Smooth muscle cell (in vitro differentiated cells): ENCODE results near the gene CFAP46. TPM values are rescaled to one million over a fixed set of nuclear protein-coding genes. Genes with fewer than 3 reads are reported as not detected.
A peak's percentile ranks its signal among the peaks of the same experiment; 100 is the strongest.

Experiments used
- DNase-seq: peaks from one replicate; lab custom pipeline; 2025; ENCODE audit not compliant: unreplicated experiment; lab: John Stamatoyannopoulos, UW
- H2AFZ ChIP-seq: fragments of 200-600 bp; sonication (generic); 2 replicates; pipeline ENCODE4 v1.6.0; 2016; ENCODE audit warnings: antibody characterized with exemption, low read depth, mild to moderate bottlenecking
- H3F3A ChIP-seq: fragments of 200-600 bp; sonication (generic); 2 replicates; pipeline ENCODE4 v1.6.0; 2017; ENCODE audit warnings: antibody characterized with exemption, low read depth
- H3K27ac ChIP-seq: fragments of 200-600 bp; sonication (generic); 2 replicates; pipeline ENCODE4 v1.5.1; 2016; ENCODE audit warnings: low read depth, mild to moderate bottlenecking
- H3K27me3 ChIP-seq: fragments of 200-600 bp; sonication (generic); 2 replicates; pipeline ENCODE4 v1.6.1; 2016; ENCODE audit warnings: low read depth, mild to moderate bottlenecking
- H3K36me3 ChIP-seq: fragments of 200-600 bp; sonication (generic); 2 replicates; pipeline ENCODE4 v1.5.1; 2016; ENCODE audit warnings: low read depth
- H3K4me1 ChIP-seq: fragments of 200-600 bp; sonication (generic); 2 replicates; pipeline ENCODE4 v1.5.1; 2016; ENCODE audit warnings: low read depth
- H3K4me2 ChIP-seq: fragments of 200-600 bp; sonication (generic); 2 replicates; pipeline ENCODE4 v1.6.0; 2016; ENCODE audit warnings: mild to moderate bottlenecking
- H3K4me3 ChIP-seq: fragments of 200-600 bp; sonication (generic); 2 replicates; pipeline ENCODE4 v1.5.1; 2016; ENCODE audit warnings: mild to moderate bottlenecking
- H3K79me2 ChIP-seq: fragments of 200-600 bp; sonication (generic); 2 replicates; pipeline ENCODE4 v1.6.0; 2016; ENCODE audit warnings: low read depth, mild to moderate bottlenecking
- H3K9ac ChIP-seq: fragments of 200-600 bp; sonication (generic); 2 replicates; pipeline ENCODE4 v1.6.0; 2016; ENCODE audit warnings: low read depth
- H3K9me3 ChIP-seq: fragments of 200-600 bp; sonication (generic); replicated peaks from 2 replicates; pipeline ENCODE4 v1.5.1; 2016; ENCODE audit warnings: low read depth
- H4K20me1 ChIP-seq: fragments of 200-600 bp; sonication (generic); 2 replicates; pipeline ENCODE4 v1.6.0; 2016; ENCODE audit warnings: low read depth
- WGBS: methylation state at CpG from one replicate; pipeline ENCODE4 v1.1.7; 2016; ENCODE audit warnings: low lambda C conversion rate; 5-methylcytosine and 5-hydroxymethylcytosine counted together
- polyA plus RNA-seq: library from polyadenylated mRNA; unstranded; fragments of >200 nt; fragmentation: Nextera tagmentation; extraction: Ambion mirVana; gene quantifications from 2 replicates; pipeline ENCODE4 v1.2.1, GENCODE V29; 2016
- total RNA-seq: library from RNA; depleted of rRNA; stranded (reverse); fragments of >200 nt; gene quantifications from 2 replicates; pipeline ENCODE4 v1.2.3, GENCODE V29; 2014
- TF ChIP-seq, protein P1 (sequence below): fragments of 200-600 bp; sonication (generic); IDR thresholded peaks from 2 replicates; pipeline ENCODE4 v1.5.1; 2017; ENCODE audit warnings: borderline replicate concordance, mild to moderate bottlenecking, antibody characterized with exemption; ENCODE audit not compliant: insufficient read depth, poor library complexity, severe bottlenecking

Gene CFAP46
- total and polyA plus RNA-seq, 2 experiments from 2014 or later, result 1.1 to 2.0 TPM

DNA sequence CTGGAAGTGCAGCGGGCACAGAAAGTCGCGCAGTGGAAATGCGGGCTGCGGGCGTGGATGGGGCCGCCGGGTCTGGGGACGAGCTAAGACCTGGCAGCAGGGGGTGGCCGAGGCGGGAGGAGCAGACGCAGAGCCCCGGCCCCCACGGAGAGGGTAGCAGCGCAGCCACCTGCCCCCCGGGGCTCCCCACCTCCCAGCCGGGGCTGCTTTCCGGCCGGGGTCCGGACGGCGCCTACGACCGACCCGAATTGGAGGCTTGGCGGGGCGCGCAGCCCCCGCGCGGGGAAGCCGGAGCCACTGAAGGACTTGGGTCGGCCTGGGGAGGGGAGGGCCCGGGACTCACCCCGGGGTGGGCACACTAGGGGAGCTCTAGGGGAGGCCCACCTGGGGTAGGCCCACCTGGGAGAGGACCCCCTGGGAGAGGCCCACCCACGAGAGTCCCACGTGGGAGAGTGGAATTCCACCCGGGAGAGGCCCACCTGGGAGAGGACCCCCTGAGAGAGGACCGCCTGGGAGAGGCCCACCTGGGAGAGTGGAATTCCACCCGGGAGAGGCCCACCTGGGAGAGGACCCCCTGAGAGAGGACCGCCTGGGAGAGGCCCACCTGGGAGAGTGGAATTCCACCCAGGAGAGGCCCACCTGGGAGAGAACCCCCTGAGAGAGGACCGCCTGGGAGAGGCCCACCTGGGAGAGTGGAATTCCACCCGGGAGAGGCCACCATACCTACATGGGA is 854 bp upstream of the CFAP46 start:
- H3K79me2 ChIP-seq, result no peaks in the 10 kb centered on the region
- H4K20me1 ChIP-seq, result no peaks in the 10 kb centered on the region
- H3K27me3 ChIP-seq, result no peaks in the 10 kb centered on the region
- peak overlapping the region; percentile 97 for H3K4me2 ChIP-seq
- no peak overlapping the region for H3K9ac ChIP-seq
- H3K4me3 ChIP-seq, result peak overlapping the region; percentile 59
- no peak for DNase-seq
- no peaks in the 10 kb centered on the region for H3F3A ChIP-seq
- peak overlapping the region; percentile 82 for H2AFZ ChIP-seq
- no peaks in the 10 kb centered on the region for H3K9me3 ChIP-seq
- no peaks in the 10 kb centered on the region for H3K36me3 ChIP-seq
- no peak overlapping the region for H3K27ac ChIP-seq
- TF ChIP-seq, protein P1, sequence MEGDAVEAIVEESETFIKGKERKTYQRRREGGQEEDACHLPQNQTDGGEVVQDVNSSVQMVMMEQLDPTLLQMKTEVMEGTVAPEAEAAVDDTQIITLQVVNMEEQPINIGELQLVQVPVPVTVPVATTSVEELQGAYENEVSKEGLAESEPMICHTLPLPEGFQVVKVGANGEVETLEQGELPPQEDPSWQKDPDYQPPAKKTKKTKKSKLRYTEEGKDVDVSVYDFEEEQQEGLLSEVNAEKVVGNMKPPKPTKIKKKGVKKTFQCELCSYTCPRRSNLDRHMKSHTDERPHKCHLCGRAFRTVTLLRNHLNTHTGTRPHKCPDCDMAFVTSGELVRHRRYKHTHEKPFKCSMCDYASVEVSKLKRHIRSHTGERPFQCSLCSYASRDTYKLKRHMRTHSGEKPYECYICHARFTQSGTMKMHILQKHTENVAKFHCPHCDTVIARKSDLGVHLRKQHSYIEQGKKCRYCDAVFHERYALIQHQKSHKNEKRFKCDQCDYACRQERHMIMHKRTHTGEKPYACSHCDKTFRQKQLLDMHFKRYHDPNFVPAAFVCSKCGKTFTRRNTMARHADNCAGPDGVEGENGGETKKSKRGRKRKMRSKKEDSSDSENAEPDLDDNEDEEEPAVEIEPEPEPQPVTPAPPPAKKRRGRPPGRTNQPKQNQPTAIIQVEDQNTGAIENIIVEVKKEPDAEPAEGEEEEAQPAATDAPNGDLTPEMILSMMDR, result no peak
- WGBS, result 65% methylated on average over 32 of the region's 43 CpGs
- no peaks in the 10 kb centered on the region for H3K4me1 ChIP-seq

DNA sequence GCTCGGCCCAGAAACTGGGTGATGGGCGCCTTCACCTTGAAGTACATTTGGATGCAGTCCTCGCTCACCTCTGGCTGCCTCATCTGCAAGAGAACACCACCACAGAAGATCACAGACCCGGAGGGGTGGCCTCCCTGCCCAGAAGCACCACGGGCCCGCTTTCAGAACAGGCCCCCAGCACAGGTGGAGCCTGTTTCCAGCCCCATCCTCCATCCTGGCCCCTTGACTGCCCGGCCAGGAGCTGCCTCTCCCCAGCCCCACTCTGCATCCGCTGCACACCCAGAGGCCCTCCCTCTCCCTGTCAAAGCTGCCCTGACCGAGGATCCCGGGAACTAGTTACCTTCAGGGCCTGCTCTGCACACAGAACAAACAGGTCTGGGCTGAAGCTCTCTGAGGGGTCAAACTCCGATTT is 724 bp downstream of the CFAP46 start:
- Histone ChIP-seq H3K9me3 (no peaks in the 10 kb centered on the region), H3K4me3 (peak overlapping the region; percentile 59), H3K9ac (no peak overlapping the region), H3F3A (no peaks in the 10 kb centered on the region), H3K27me3 (no peaks in the 10 kb centered on the region), H3K4me1 (no peaks in the 10 kb centered on the region), H4K20me1 (no peaks in the 10 kb centered on the region), H3K79me2 (no peaks in the 10 kb centered on the region), H3K4me2 (peak overlapping the region; percentile 97), H3K36me3 (no peaks in the 10 kb centered on the region), H3K27ac (no peak overlapping the region), H2AFZ (peak overlapping the region; percentile 82)
- TF ChIP-seq, protein P1, result no peak
- DNase-seq, result no peak
- WGBS, result 74% methylated on average over 11 of the region's 11 CpGs

DNA sequence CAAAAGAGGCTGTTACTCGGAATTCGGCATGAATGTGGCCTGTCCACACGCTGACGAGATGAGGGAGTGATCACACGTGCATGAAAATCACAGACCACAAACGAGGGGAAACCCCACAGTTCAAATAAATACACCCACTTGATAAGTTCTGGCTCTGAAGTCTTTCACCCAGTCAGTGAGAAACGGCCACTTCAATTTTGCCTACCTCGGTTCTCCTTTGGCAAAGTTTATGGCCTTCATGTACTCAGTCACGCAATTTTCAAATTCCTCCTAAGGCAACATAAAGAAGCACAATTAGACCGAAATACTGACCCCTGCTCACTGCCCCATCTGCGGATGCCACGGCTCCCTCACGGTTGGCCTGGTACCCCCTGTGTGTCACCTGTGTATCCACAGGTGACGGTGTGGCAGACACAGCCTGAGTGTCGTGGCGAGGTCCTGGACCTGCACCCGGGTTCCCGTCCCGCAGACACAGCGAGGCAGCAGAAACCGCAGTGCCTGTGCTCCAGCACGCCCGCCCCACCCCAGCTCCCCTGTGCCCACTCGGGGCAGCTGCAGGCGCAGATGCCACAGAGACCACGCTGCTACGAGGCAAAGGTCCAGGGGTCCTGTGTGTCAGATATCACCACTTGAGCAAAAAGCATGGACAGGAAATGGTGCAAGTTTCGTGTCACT is 1.4 kb downstream of the CFAP46 start:
- Histone ChIP-seq H3K36me3 (no peaks in the 10 kb centered on the region), H3K27me3 (no peaks in the 10 kb centered on the region), H3K79me2 (no peaks in the 10 kb centered on the region), H4K20me1 (no peaks in the 10 kb centered on the region), H3K9ac (no peak overlapping the region), H3K4me3 (no peak overlapping the region), H3K27ac (no peak overlapping the region), H3K4me2 (no peak overlapping the region), H3K9me3 (no peaks in the 10 kb centered on the region), H2AFZ (no peak overlapping the region), H3K4me1 (no peaks in the 10 kb centered on the region), H3F3A (no peaks in the 10 kb centered on the region)
- DNase-seq, result no peak
- WGBS, result 95% methylated on average over 28 of the region's 28 CpGs
- TF ChIP-seq, protein P1, result no peak
